Muscle layer of duodenum (tissue), 2 donors: ENCODE data around the gene BCL2.
A peak's percentile ranks its signal among the peaks of the same experiment; 100 is the strongest.

Experiments used
- H3K27ac ChIP-seq: one replicate; pipeline ENCODE4 v1.7.0; 2013; ENCODE audit warnings: mild to moderate bottlenecking, low read length
- H3K27me3 ChIP-seq: one replicate; pipeline ENCODE4 v1.7.0; 2013; ENCODE audit warnings: low read depth, mild to moderate bottlenecking, control low read depth, low read length
- H3K36me3 ChIP-seq, 2 donors: one replicate each; pipeline ENCODE4 v1.7.0; 2013; ENCODE audit warnings: low read length in 2 of 2, control low read depth in 1 of 2, mild to moderate bottlenecking in 1 of 2; ENCODE audit not compliant: insufficient read depth in 2 of 2, control insufficient read depth in 1 of 2
- H3K4me1 ChIP-seq, 2 donors: one replicate each; pipeline ENCODE4 v1.7.0; 2013; ENCODE audit warnings: low read length in 2 of 2, mild to moderate bottlenecking in 2 of 2, control low read depth in 1 of 2, moderate library complexity in 1 of 2; ENCODE audit not compliant: insufficient read depth in 2 of 2, control insufficient read depth in 1 of 2
- H3K4me3 ChIP-seq, 2 donors: one replicate each; pipeline ENCODE4 v1.7.0; 2013; ENCODE audit warnings: low read length in 2 of 2, low read depth in 1 of 2, mild to moderate bottlenecking in 1 of 2
- H3K9me3 ChIP-seq, 2 donors: one replicate each; pipeline ENCODE4 v1.7.0; 2013; ENCODE audit warnings: low read length in 2 of 2, control low read depth in 1 of 2, mild to moderate bottlenecking in 1 of 2; ENCODE audit not compliant: control insufficient read depth in 1 of 2
- donor health status: healthy.

The BCL2 gene

GRCh38 chr18:63346480-63347183, 27.1 kb upstream of the BCL2 start:
- Histone ChIP-seq H3K4me3 (no peak overlapping the region), H3K4me1 (peaks cover 0 to 7% of the 10 kb centered on the region in 2 donors), H3K9me3 (no peaks in the 10 kb centered on the region), H3K27me3 (no peaks in the 10 kb centered on the region), H3K27ac (no peak overlapping the region), H3K36me3 (peaks cover 47 to 61% of the 10 kb centered on the region in 2 donors)

DNA sequence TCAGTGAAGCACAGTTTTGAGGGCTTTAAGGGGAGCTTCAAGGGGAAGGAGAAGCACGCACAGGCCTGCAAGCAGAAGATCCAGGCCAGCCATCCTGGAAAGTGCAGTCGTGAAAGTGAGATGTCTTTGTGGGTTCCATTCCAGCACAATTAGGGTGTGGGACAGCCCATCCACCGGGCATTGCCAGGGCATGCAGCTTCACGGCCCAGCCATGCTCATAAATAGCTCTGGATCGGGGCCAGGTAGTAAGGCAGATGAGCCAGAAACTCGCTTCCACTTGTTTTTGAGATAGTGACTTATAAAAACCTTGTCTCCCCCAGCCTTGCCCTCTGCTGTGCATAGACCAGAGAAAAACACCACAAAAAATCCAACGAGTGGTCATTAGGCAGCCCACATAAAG, 26.5 kb upstream of the BCL2 start:
- no peaks in the 10 kb centered on the region for H3K9me3 ChIP-seq
- no peak overlapping the region for H3K27ac ChIP-seq
- H3K36me3 ChIP-seq, result peaks cover 43 to 57% of the 10 kb centered on the region in 2 donors

GRCh38 chr18:63344918-63345317, 25.3 kb upstream of the BCL2 start:
- no peak overlapping the region for H3K27ac ChIP-seq
- H3K36me3 ChIP-seq, result peaks cover 39 to 57% of the 10 kb centered on the region in 2 donors
- H3K27me3 ChIP-seq, result no peaks in the 10 kb centered on the region
- peaks cover 0 to 7% of the 10 kb centered on the region in 2 donors for H3K4me1 ChIP-seq
- H3K9me3 ChIP-seq, result no peaks in the 10 kb centered on the region
- no peak overlapping the region for H3K4me3 ChIP-seq

More for the DNA sequence above, 26.5 kb upstream of the BCL2 start:
- Histone ChIP-seq H3K4me3 (no peak overlapping the region), H3K27me3 (no peaks in the 10 kb centered on the region), H3K4me1 (peaks cover 0 to 7% of the 10 kb centered on the region in 2 donors)

GRCh38 chr18:63344263-63344662, 24.7 kb upstream of the BCL2 start:
- H3K4me3 ChIP-seq, result no peak overlapping the region
- H3K9me3 ChIP-seq, result no peaks in the 10 kb centered on the region
- no peak overlapping the region for H3K27ac ChIP-seq
- no peaks in the 10 kb centered on the region for H3K27me3 ChIP-seq
- peaks cover 32 to 51% of the 10 kb centered on the region in 2 donors for H3K36me3 ChIP-seq
- peaks cover 0 to 7% of the 10 kb centered on the region in 2 donors for H3K4me1 ChIP-seq

DNA sequence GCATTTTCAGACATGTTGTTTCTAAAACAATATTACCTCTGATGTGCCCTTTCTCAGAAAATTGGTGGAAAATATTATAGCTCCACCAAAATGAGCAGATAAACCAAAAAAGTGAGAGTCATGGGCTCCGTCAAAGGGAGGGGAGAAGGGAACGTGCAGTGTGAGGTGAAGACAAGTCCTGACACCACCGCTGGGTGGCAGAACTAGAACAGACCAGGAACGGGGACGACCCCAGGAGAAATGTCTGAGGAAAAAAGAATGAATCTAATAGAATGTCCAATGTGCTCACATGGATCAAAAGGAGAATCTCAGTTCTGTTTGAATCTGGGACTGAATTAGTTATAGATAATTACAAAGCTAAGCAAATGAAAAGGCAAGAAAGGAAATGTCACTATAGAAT, 22.6 kb upstream of the BCL2 start:
- Histone ChIP-seq H3K36me3 (peaks cover 33 to 54% of the 10 kb centered on the region in 2 donors), H3K4me1 (peaks cover 0 to 7% of the 10 kb centered on the region in 2 donors), H3K27ac (no peak overlapping the region), H3K27me3 (no peaks in the 10 kb centered on the region), H3K9me3 (no peaks in the 10 kb centered on the region), H3K4me3 (no peak overlapping the region)

GRCh38 chr18:63339920-63340484, 20.4 kb upstream of the BCL2 start:
- Histone ChIP-seq H3K4me3 (no peak overlapping the region), H3K9me3 (no peaks in the 10 kb centered on the region), H3K4me1 (no peaks in the 10 kb centered on the region), H3K36me3 (peaks cover 35 to 58% of the 10 kb centered on the region in 2 donors), H3K27me3 (no peaks in the 10 kb centered on the region), H3K27ac (no peak overlapping the region)

DNA sequence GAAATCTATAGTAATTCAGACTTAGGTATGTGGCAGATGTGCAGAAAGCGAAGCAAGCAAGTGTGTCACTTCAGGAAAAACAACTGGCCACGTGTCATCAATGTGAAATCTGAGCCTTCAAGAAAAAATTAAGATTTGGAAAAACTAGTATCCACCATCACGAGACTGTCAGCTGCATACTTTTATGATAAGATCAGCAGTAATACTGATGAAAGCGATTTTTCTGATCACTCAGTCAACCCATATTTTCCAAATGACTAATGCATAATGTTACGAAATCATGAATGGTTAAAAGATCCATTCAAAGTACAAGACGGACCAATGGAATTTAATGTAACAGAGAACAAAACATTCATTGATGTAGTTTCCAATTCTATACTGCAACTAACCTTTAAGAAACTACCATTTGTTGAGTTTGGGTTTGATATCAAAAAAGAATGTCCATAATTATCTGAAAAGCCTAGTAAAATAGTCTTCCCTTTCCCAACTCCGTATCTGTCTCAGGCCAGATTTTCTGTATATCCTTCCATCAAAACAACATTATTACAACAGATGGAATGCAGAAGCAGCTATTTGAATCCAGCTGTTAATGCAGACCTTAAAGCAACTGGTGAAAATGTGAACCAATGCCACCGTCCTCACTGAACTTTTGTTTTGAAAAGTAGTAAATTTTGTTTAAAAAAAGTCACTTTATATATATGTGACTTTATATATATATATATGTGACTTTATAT, 17.0 kb upstream of the BCL2 start:
- Histone ChIP-seq H3K27ac (peak overlapping the region; percentile 48), H3K27me3 (no peaks in the 10 kb centered on the region), H3K9me3 (no peaks in the 10 kb centered on the region), H3K4me3 (no peak overlapping the region), H3K36me3 (peaks cover 36 to 56% of the 10 kb centered on the region in 2 donors), H3K4me1 (no peaks in the 10 kb centered on the region)

DNA sequence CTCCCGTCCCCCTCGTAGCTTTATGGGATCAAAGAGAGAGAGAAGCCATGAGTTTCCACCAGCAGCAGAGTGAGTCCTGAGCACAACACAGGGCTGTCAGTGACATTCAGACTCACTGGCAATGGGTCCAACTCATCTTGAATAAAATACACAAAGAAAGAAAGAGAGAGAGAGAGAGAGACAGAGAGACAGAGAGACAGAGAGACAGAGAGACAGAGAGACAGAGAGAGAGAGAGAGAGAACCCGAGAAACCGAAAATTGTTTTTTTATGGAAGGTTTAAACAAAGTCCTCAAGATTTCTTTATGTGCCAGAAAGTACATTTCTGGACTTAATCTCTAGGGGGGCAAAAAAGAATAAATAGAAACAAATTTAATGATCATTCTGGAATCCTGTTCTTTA, 11.5 kb upstream of the BCL2 start:
- H3K27me3 ChIP-seq, result no peaks in the 10 kb centered on the region
- peaks cover 27 to 37% of the 10 kb centered on the region in 2 donors for H3K36me3 ChIP-seq
- H3K4me3 ChIP-seq, result no peak overlapping the region
- H3K9me3 ChIP-seq, result no peaks in the 10 kb centered on the region
- no peaks in the 10 kb centered on the region for H3K4me1 ChIP-seq
- H3K27ac ChIP-seq, result no peak overlapping the region

GRCh38 chr18:63329431-63330145, 10.0 kb upstream of the BCL2 start:
- Histone ChIP-seq H3K27me3 (no peaks in the 10 kb centered on the region), H3K4me3 (no peak overlapping the region), H3K27ac (no peak overlapping the region), H3K36me3 (peaks cover 16 to 24% of the 10 kb centered on the region in 2 donors), H3K4me1 (no peaks in the 10 kb centered on the region), H3K9me3 (no peaks in the 10 kb centered on the region)

DNA sequence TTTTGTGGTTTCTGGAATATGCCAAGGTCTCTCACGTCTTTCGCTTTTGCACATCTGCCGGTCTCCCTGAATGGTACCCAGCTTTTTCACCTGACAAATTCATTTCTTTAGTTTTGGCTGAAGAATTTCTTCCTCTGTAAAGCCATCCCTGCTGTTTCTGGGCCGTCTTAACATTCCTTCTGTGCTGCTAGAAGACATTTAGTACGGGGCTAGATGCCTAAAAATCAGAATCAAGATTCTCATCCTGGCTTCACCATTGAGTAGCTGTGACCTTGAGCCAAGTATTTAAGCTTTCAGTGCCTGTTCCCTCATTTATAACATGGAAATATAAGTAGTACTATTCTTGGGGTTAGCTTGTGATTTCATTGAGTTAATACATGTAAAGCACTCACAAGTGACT, 6.4 kb upstream of the BCL2 start:
- Histone ChIP-seq H3K9me3 (no peaks in the 10 kb centered on the region), H3K27me3 (no peaks in the 10 kb centered on the region), H3K4me3 (no peak overlapping the region), H3K27ac (no peak overlapping the region), H3K4me1 (peaks cover 7 to 9% of the 10 kb centered on the region in 2 donors), H3K36me3 (peaks cover 4 to 5% of the 10 kb centered on the region in 2 donors)

- Histone ChIP-seq H3K27me3 (no peaks in the 10 kb centered on the region), H3K4me3 (no peak overlapping the region), H3K9me3 (no peaks in the 10 kb centered on the region), H3K4me1 (peaks cover 7 to 9% of the 10 kb centered on the region in 2 donors), H3K27ac (no peak overlapping the region), H3K36me3 (peaks cover 0 to 1% of the 10 kb centered on the region in 2 donors)
These were observed 5.6 kb upstream of the BCL2 start for GRCh38 chr18:63325086-63325686.
